ENCODE data around the gene GALNT7.

Gene GALNT7

GRCh38 chr4:173362666-173363065, 194.1 kb downstream of the GALNT7 start:
- TF ChIP-seq TAF1 (IDR thresholded peaks at IDR 0.05; ENCODE audit: borderline replicate concordance, insufficient read depth, low read length) (no peak), REST (IDR thresholded peaks at IDR 0.05; ENCODE audit: insufficient read depth in 1 of 2, low read depth in 2 of 2, low read length in 2 of 2) (no peak), POLR2AphosphoS5 (IDR thresholded peaks at IDR 0.05; ENCODE audit: low read depth, low read length) (no peak), SIN3A (IDR thresholded peaks at IDR 0.05; ENCODE audit: borderline replicate concordance, insufficient read depth, low read length) (no peak), FOXP2 (optimal IDR thresholded peaks at IDR 0.05; ENCODE audit: borderline replicate concordance, extremely low read depth, extremely low read length, insufficient read depth) (no peak)

GRCh38 chr4:173365359-173365996, 196.9 kb downstream of the GALNT7 start:
- no peak for TF ChIP-seq REST (IDR thresholded peaks at IDR 0.05; ENCODE audit: insufficient read depth in 1 of 2, low read depth in 2 of 2, low read length in 2 of 2)
- TF ChIP-seq FOXP2 (optimal IDR thresholded peaks at IDR 0.05; ENCODE audit: borderline replicate concordance, extremely low read depth, extremely low read length, insufficient read depth), result no peak

- TF ChIP-seq REST (IDR thresholded peaks at IDR 0.05; ENCODE audit: insufficient read depth in 1 of 2, low read depth in 2 of 2, low read length in 2 of 2), result no peak
- no peak for TF ChIP-seq SIN3A (IDR thresholded peaks at IDR 0.05; ENCODE audit: borderline replicate concordance, insufficient read depth, low read length)
- TF ChIP-seq TAF1 (IDR thresholded peaks at IDR 0.05; ENCODE audit: borderline replicate concordance, insufficient read depth, low read length), result no peak
- no peak for TF ChIP-seq POLR2AphosphoS5 (IDR thresholded peaks at IDR 0.05; ENCODE audit: low read depth, low read length)
- TF ChIP-seq FOXP2 (optimal IDR thresholded peaks at IDR 0.05; ENCODE audit: borderline replicate concordance, extremely low read depth, extremely low read length, insufficient read depth), result no peak
These were observed 198.7 kb downstream of the GALNT7 start for GRCh38 chr4:173367285-173367684.

GRCh38 chr4:173367946-173368345, 199.3 kb downstream of the GALNT7 start:
- TF ChIP-seq POLR2AphosphoS5 (IDR thresholded peaks at IDR 0.05; ENCODE audit: low read depth, low read length), result no peak
- TF ChIP-seq REST (IDR thresholded peaks at IDR 0.05; ENCODE audit: insufficient read depth in 1 of 2, low read depth in 2 of 2, low read length in 2 of 2), result no peak
- no peak for TF ChIP-seq SIN3A (IDR thresholded peaks at IDR 0.05; ENCODE audit: borderline replicate concordance, insufficient read depth, low read length)
- no peak for TF ChIP-seq TAF1 (IDR thresholded peaks at IDR 0.05; ENCODE audit: borderline replicate concordance, insufficient read depth, low read length)
- TF ChIP-seq FOXP2 (optimal IDR thresholded peaks at IDR 0.05; ENCODE audit: borderline replicate concordance, extremely low read depth, extremely low read length, insufficient read depth), result no peak

GRCh38 chr4:173370130-173370476, 201.5 kb downstream of the GALNT7 start:
- TF ChIP-seq REST (IDR thresholded peaks at IDR 0.05; ENCODE audit: insufficient read depth in 1 of 2, low read depth in 2 of 2, low read length in 2 of 2), result no peak
- TF ChIP-seq TAF1 (IDR thresholded peaks at IDR 0.05; ENCODE audit: borderline replicate concordance, insufficient read depth, low read length), result 0 out of 2 replicates have a peak, but pooled peaks have one; percentile 19

All from PFSK-1 (cell line).